CD4-positive, alpha-beta T cell treated with Interleukin-21 for 1 hour (primary cell): ENCODE data around the gene NUMB.
"Not testable (repeated sequence)": the region's sequence is repeated elsewhere in the genome, so short reads cannot be mapped to it uniquely, and the experiment has no call there.

Source experiments
- DNase-seq: peaks from one replicate; pipeline ENCODE4 v3.0.0-alpha.2; 2020

The NUMB gene

DNA sequence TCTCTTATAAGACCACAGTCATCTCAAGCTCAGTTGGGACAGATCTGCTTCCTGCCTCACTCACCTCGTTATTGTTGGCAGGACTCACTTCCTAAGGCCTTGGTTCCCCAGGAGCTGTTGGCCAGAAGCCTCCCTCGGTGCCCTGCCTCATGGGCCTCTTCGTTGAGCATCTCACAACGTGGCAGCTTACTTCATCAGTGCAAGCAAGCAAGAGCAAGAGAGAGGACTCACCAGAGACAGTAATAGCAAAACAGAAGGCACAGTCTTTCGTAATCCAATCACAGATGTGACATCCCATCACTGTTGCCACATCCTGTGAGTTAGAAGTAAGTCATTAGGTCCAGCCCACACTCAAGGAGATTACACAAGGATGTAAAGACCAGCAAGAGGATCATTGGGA is 5.1 kb upstream of the NUMB start:
- DNase-seq, result peak; percentile 29

DNA sequence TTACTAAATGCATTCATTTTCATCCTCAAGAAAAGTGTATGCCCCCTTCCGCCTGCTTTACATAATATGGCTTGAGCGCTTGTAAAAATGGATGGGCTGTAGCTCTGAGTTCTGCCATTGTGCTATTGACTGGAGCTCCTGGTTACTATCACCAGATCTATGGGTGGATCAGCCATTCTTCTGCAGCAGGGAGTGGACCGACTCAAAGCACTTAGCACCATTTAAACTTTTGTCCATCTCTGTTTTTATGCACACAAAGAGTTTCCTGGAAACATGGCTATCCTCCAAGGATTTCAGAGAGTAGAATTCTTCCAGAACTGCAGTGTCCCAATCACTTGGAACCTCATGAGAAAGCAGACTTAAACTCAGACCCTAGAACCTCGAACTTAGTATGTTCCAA is 4.5 kb upstream of the NUMB start:
- no peak for DNase-seq

DNA sequence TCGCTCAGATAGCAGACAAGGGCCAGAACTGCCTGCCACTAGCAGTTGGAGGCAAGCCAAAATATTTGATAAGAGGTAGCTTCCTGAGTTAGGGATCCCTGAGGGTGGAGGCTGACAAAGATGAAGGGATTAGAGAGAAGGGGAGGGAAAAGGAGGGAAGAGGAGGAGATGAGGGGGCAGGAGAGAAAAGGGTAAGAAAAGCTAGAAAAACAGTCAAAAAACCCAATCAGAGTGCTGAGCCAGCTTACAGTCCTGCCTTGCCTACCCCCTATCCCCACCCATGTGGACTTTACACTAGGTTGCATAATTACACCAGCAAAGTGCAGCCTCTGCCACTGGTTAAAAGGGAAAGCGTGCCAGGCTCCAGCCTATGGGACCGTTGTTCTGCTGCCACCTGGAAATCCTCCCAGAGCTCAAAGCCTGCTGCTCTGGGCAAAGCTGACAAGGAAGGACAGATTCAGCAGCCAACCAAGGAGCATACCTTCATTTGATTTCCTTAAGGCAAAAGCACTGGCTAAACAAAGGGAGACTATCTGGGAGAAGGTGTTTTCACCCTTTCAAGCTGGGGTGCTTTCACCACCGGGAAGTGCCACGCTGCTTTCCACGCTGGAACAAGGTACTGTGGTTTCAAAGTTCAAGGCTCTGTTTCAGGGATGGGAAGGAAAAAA is 3.8 kb upstream of the NUMB start:
- DNase-seq, result no peak

DNA sequence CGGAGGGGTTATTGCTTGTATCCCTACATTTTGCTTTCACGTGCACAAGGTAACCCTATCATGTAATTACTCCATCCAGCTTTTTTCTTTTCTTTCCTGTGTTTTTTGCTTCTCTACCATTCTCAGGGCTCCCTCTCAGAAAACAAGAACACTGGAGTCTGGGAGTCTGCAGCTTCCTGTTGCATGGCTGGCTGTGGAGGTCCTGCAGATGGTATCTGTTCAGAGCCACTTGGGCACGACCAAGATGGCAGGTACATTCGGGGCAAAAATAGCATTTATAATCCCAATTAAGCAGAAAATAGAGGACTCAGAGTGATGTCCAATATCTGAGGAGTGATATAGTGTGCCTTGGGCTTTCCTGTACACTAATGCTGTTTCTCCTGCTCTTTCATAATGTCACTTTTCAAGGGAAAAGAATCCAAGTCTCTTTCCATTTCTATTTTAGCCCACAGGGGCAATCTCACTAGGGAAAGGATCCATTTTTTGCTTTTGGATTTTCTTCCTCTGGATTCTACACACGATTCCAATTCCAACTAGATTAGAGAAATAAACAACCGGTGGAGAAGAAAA is 3.2 kb upstream of the NUMB start:
- DNase-seq, result no peak

DNA sequence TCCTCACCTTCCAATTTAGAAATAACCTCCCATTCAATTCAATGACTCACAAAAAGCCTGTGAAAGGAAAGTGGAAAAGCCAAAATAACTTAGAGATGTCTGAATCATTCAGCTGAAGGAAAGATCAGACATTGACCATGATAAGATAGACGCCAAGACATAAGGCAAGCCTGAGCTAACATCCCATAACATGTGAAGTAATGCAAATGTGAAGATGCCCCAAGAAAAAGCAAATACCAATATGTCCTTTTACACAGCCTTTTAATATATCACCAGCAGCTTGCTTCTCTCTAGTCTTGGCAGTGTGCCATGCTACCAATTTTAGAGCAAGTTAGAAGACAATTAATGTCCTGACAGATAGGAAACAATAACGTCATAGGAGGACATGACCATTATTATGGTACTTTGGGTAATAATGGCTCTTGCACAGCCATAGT is 2.4 kb upstream of the NUMB start:
- DNase-seq, result no peak

DNA sequence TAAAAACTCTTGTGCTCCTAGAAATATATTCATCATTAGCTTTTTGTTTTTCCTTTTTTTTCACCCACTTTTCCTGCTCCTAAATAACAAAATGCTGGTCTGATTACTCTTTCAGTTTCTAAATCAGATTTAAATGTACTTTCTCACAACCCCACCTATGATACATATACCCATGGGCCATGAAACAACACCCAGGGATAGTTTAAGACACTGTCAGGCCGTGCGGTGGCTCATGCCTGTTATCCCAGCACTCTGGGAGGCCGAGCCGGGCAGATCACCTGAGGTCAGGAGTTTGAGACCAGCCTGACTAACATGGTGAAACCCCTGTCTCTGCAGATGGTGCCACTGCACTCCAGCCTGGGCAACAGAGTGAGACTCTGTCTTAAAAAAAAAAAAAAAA is 1.6 kb upstream of the NUMB start:
- DNase-seq, result no peak

DNA sequence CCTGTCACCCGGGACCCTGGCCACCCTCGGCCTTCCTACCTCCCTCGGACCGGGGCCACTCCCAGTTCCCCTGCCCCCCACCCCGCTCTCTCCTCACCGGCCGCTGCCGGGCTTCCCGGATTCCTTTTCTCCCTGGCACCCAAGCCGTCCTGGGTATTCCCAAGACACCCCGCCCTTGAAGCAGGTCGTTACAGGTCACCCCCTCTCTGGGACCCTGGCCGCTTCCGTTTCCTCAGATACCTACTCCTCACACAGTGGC is 493 bp downstream of the NUMB start:
- no peak for DNase-seq

DNA sequence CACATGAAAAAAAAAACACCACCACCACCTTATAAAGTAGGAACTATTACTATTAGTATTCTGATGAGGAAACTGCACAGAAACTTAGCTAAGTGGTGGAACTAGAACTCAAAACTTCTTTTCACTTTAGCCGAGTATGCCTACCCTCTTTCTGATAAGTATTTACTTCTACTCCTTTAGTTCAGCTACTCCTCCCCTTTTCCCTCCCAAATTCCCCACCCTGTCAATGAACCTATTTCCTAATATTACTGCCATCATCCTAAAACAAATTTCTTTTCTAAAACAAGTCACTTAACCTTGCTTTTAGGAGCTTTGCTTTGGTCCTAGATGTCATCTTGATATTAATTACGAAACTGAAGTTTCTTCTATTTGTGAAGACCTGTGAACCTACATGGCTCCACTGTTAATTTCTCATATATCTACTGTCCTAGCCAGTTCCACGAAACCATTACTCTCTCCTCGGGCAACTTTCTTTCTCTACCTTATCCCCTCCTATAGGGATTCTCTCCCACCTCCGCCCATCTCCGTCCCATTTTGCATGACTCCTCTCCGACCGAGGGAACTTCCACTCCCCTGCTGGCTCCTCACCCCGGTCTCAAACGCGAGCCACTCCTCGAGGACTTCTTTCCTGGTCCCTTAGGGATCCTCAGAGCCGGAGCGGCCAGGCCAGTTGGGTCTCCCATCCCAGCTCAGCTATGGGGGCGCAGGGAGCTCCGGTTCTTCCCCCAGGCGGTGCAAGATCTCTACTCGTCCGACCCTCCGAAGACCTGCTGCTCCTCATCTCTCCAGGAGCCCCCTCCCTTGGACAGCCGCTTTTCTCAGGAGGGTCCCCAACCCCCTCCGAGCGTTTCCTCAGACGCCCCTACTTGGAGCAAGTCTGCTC is 1.1 kb downstream of the NUMB start:
- peak; percentile 5 for DNase-seq

DNA sequence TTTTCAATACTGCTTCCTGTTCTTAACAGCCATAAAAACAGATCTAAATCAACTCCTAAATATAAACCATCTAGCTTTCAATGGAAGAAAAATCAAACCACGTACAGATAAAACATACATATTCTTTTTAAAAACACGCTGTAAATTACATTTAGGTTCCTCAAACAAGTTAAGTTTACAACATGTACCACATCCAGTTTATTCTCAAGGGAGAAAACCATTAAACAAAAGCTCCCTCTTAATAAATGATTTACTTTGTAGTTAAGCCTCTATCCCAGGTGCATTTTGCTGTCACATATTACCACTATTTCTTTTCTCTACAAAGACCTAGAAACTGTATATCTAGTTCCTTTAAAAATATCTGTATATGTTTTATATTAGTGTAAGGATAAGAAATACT is 3.1 kb downstream of the NUMB start:
- no peak for DNase-seq

DNA sequence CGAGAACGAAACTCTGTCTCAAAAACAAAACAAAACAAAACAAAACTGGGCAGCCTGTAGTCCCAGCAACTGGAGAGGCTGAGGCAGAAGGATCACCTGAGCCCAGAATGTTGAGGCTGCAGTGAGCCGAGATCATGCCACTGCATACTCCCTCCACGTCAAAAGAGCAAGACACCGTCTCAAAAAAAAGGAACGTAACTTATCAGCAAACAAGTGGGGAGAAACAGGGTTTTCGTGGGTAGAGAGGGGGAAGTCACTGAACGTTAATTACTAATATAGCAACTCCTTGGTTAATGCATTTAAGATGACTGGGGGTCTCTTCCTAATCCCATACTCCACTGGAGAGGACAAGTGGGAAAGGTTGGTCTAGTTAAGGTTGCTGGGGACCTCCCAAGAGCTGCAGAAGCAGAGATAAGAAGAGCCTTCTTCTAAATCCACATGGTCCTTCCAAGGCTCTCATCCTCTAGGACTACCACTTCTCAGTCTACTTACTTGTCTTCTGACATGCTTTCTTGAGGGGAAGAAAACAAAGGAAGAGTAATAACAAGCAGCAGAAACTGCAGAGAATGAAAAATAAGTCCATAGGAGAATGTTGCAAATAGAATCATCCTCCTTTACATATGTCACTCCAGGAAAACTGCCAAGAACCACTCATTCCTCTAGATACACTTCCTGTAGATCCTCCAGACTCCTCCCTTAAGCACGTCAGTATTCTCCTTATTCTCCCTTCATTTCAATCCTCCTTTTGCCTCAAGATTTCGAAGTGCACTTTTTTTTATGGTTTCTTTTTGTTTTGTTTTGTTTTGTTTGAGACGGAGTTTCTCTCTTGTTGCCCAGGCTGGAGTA is 5.8 kb downstream of the NUMB start:
- DNase-seq, result no peak

DNA sequence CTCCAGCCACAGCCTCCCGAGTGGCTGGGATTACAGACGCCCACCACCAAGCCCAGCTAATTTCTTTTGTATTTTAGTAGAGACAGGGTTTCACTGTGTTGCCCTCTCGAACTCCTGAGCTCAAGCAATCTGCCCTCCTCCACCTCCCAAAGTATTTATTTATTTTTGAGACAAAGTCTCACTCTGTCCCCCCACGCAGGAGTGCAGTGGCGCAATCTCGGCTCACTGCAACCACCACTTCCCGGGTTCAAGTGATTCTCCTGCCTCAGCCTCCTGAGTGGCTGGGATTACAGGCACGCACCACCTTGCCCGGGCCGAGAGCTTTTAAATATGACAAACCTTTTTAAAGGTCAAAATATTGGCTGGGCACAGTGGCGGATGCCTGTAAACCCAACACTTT is 14.6 kb downstream of the NUMB start:
- no peak for DNase-seq

DNA sequence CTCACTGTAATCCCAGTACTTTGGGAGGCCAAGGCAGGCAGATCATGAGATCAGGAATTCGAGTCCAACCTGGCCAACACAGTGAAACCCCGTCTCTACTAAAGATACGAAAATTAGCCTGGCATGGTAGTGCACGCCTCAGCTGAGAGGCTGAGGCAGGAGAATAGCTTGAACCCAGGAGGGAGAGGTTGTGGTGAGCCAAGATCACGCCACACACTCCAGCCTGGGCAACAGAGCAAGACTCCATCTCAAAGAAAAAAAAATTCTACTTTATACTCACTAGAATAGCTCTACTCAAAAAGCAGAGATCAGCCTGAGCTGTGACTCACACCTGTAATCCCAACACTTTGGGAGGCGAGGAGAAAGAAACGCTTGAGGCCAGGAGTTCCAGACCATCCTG is 17.1 kb downstream of the NUMB start:
- DNase-seq, result no peak

DNA sequence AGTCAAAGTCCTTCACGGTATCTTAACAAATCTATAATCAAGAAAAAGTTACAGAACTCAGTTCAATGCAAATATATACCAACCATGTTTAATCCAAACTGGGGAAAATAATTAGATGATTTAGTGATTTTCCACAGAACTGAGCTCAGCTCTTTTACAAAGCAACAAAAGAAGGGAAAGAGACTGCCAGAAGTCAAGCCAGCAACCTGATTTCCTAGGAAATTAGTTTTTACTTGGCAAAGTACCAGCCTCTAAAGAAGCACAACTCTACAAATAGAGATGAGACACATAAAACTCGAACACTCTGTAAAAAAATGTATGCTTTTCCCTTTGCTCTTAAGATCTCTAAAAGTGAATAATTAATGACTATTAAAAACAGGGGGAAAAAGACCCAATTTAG is 19.4 kb downstream of the NUMB start:
- DNase-seq, result no peak

DNA sequence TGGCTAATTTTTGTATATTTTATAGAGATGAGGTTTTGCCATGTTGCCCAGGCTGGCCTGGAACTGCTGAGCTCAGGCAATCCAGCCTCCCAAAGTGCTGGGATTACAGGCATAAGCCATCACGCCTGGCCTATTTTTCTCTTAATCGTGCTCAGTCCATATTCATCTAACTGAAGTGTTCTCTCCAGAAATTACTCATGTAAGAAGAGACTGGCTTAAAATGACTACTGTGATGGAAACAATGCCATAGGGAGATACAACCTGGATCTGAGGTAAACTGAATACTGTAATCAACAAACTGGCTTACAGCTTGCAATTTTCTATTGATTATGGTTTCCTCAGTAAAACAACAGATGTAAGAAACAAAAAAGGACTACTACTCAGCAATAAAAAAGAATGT is 21.1 kb downstream of the NUMB start:
- DNase-seq, result no peak

DNA sequence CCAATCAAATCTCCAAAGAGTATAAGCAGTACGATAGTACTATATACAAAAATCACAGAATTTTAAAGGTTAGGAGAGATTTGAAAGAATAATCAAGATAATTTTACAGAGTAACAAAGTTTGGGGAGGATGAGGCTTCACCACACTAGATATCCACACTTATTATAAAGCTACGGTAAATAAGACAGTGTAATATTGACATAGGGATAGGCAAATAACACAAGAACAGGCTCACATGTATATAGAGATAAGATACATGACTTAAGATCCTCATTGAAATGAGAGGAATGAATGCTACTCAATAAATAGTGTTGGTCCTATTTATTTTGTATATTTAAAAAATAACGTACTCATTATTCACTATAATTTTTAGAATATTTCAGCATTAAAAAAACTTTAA is 26.2 kb downstream of the NUMB start:
- no peak for DNase-seq

DNA sequence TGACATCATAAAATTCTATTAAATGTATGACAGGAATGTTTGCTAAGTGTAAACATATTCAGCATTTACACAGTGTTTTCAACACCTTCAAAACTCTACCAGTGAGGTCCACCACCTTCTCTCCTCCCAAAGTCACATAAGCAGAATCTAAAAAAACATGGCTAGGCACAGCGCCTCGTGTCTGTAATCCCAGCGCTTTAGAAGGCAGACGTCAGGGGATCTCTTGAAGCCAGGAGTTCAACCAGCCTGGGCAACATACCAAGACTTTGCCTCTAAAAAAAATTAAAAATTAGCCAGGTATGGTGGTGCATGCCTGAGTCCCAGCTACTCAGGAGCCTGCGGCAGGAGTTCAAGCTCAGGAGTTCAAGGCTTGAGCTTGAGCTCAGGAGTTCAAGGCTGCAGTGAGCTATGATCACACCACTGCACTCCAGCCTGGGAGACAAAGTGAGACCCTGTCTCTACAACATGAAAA is 30.0 kb downstream of the NUMB start:
- DNase-seq, result no peak

DNA sequence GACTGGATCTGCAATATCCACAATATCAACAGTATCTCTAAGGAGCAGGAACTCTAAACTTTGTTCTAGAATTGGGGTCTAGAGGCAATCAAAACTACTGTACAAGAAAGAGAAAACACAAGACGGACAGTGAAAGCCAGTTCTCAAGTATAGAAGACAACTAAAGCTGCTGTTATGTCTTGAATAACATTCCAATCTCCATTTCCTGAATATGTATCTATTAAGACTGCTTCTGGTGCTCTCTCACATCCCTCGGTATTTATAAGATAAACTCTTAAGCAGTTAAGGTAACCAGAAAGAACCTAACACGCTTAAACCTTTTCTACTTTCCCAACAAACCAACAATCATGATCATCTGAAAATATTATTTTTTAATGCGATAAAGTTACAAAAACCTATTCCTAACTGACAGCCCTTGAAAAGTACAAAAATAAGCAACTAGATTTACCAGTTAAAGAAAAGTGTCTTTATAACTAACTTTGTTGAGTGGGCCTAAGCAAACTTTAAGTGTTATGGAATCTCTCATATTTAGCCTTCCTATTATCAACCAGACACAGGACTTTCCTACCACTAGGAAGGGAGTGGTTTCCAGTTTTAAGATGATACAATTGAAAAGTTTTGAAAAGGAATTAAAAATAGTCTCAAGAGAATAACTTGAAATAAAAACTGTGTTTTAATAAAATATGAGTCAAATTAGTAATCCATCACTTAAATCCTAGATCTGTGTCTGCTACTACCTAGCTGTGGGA is 30.7 kb downstream of the NUMB start:
- no peak for DNase-seq

DNA sequence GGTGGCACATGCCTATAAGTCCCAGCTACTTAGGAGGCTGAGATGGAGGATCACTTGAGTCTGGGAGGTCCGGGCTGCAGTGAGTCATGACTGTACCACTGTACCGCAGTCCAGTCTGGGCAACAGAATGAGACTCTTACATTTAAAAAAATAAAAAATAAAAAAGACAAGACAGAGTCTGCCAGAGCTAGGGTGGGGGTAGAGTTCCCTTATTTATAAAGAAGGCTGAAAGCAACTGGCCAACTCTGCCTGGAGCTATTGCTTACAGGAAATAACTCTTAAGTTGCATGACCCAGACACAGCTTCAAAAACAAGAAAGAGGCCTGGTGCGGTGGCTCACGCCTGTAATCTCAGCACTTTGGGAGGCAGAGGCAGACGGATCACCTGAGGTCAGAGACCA is 31.5 kb downstream of the NUMB start:
- DNase-seq, result no peak

DNA sequence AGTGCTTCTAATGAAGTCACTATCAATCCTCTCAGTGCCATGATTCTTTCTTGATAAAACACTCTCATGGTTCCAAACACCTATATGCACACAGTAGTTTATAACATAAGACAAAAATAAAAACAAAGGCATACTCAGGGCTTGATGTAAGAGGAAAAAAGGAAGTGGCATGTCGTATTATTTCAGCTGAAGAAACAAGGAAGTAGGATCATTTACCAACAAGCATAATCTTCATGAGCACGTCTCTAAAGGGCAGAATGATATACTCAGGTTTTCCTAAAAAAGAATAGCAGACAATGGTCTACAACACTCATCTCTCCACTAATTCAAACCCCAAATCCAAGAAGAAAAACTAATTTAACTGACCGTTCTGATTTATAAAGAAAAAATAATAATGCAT is 33.9 kb downstream of the NUMB start:
- DNase-seq, result no peak

DNA sequence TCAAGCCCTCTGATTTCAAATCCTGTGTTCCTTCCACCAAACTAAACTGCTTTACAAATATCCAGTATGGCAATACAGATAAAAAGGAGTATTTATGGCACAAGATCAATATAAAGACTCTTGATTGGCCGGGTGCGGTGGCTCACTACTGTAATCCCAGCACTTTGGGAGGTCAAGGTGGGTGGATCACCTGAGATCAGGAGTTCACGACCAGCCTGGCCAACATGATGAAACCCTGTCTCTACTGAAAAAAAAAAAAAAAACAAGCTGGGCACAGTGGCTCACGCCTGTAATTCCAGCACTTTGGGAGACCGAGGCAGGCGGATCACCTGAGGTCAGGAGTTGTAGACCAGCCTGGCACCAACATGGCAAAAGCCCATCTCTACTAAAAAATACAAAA is 35.3 kb downstream of the NUMB start:
- not testable (repeated sequence) for DNase-seq

DNA sequence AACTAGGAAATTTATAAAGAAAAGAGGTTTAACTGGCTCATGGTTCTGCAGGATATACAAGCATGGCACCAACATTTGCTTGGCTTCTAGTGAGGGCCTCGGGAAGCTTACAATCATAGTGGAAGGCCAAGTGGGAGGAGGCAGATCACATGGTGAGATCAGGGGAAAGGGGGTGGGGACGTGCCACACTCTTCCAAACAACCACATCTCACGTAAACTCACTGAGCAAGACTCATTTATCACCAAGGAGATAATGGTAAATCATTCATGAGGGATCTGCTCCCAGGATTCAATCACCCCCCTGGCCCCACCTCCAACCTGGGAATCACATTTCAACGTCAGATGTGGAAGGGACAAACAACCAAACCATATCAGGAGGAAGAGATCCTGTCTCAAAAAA is 35.8 kb downstream of the NUMB start:
- no peak for DNase-seq

DNA sequence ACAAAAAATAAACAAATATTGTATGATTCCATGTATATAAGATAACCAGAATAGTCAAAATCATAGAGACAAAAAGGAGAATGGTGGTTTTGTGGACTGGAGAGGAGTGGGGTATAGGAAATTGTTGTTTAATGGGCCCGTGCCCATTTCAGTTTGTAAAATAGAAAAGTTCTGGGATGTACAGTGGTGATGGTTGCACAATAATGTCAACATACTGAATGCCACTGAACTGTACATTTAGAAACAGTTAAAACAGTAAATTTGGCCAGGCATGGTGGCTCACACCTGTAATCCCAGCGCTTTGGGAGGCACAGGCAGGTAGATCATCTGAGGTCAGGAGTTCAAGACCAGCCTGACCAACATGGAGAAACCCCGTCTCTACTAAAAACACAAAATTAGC is 40.1 kb downstream of the NUMB start:
- DNase-seq, result no peak

DNA sequence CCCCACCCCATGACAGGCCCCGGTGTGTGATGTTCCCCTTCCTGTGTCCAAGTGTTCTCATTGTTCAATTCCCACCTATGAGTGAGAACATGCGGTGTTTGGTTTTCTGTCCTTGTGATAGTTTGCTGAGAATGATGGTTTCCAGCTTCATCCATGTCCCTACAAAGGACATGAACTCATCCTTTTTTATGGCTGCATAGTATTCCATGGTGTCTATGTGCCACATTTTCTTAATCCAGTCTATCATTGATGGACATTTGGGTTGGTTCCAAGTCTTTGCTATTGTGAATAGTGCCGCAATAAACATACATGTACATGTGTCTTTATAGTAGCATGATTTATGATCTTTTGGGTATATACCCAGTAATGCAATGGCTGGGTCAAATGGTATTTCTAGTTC is 52.1 kb downstream of the NUMB start:
- not testable (repeated sequence) for DNase-seq
